GM19351 (cell line): Measurements from ENCODE around the gene APRT.
A peak's percentile ranks its signal among the peaks of the same experiment; 100 is the strongest.
"Not testable (repeated sequence)": the region's sequence is repeated elsewhere in the genome, so short reads cannot be mapped to it uniquely, and the experiment has no call there.

ENCODE experiments used
- ATAC-seq: cut with Tn5 transposase; IDR thresholded peaks from one replicate; pipeline ENCODE4 v1.9.1; 2021; ENCODE audit warnings: mild to moderate bottlenecking, moderate library complexity; ENCODE audit not compliant: unreplicated experiment

The APRT gene

DNA sequence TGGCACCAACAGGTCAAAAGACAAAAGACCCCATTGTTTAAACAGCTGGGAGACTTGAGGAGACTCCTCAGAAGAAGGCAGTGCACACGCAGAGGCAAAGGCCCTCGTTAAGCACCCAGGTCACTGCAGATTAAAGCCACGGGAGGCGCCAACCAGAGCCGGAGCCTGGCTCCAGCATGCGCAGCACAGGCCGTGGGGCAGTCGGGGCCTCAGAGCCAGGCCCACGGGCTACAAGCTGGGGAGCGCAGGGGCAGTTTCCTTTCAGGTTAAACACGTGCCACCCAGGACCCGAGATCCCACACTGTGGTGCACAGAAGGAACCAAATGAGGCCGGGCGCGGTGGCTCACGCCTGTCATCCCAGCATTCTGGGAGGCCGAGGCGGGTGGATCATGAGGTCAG lies 35.9 kb downstream of the APRT start:
- no peak for ATAC-seq

DNA sequence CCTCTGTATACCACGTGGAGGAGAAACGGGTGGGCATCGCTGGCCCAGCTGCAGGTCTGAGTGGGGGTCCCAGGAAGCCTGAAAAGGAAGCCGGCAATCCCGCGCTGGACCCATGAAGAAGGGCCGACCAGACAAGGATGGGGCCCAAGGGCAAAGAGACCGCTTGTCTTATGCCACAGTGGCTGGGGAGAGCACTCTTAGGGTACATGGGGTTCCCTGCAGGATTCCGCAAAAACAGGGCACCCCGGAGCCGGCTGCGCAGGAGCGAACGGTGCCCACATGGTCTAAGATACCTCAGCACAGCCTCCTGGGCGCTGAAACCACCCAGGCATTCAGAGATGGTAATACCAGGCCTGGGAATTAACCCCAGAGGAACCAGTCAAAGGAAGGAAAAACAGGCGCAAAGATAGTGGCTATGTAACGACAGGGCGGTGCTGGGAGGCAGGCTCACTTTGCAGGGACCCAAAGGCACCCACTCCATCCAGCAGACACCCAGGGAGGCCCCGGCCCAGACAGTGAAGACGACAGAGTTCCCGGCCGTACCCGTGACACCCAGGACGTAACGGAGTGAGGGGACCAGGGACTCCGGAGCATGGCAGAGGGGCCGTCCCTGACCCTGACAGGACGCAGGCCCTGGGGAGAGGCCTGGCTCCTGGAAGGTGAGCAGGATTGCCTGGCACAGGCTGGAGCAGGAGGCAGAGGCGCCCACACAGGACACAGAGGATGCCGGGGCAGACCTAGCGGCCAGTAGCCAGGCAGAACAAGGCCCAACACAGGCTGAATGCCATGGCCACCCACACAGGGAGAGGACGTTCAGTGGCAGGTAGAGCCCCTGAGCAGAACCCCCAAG lies 37.0 kb downstream of the APRT start:
- no peak for ATAC-seq

DNA sequence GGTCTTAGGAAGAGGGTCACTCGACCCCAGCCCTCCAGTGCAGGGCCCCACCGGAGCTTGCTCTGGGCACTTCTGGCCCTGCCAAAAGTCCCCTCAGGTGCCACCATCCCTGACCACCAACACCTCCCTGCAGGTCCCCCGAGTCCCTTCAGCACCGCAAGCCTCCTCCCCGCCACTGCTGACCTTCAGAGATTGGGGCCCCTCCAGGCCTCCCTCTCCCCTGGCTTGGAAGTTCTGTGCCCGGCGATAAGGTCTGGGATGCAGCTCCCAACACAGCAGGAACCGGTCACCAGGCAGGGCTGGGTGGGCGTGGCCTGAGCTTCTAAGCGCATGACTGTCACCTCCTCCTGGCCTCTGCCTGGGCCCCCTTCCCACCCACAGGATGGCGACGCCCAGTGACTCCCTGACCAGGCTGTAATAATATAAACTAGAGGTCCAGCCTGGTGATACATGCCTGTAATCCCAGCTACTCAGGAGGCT lies 37.9 kb downstream of the APRT start:
- no peak for ATAC-seq

DNA sequence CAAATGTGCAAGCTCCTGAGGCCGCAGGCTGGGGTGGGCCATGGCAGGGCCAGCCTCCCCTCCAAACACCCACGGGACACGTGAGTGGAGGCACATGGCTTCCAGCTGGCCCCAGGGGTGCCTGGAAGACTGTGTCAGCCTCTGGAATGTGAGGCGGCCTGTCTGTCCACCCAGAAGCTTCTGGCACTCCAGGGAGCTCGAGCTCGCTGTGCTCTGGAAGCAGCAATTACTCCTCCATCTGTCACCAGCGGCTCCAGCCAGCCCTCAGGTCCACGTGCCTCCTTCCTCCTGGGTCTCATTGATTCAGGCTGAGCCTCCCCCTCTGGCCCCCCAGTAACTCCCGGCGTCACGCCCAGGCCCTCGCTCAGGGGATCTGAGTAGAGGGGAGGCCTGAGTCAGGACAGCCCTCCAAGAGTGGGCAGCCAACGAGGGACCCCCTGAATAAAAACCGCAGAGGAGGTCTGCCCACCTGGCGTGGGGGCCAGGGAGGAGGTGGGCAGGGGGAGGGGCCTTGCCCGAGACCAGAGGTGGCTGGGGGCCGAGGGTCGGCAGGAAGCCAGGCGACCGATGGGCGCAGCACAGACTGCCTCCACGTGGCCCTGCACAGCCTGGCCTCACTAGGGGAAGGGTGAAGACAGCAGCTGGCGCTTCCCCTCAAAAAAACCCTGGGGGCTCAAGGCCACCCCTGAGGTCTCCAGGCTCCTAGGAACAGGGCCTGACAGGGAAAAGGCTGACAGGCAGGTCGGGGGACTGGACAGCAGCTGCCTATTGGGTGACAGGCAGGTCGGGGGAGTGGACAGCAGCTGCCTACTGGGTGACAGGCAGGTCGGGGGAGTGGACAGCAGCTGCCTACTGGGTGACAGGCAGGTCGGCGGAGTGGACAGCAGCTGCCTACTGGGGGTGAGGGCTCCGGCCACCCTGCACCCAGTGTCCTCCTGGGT lies 38.6 kb downstream of the APRT start:
- no peak for ATAC-seq

DNA sequence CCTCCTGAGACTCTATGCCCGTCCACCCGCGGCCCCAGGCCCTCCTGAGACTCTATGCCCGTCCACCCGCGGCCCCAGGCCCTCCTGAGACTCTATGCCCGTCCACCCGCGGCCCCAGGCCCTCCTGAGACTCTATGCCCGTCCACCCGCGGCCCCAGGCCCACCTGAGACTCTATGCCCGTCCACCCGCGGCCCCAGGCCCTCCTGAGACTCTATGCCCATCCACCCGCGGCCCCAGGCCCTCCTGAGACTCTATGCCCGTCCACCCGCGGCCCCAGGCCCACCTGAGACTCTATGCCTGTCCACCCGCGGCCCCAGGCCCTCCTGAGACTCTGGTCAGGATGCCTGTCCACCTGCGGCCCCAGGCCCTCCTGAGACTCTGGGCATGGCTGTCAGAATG lies 39.9 kb downstream of the APRT start:
- ATAC-seq = not testable (repeated sequence)

DNA sequence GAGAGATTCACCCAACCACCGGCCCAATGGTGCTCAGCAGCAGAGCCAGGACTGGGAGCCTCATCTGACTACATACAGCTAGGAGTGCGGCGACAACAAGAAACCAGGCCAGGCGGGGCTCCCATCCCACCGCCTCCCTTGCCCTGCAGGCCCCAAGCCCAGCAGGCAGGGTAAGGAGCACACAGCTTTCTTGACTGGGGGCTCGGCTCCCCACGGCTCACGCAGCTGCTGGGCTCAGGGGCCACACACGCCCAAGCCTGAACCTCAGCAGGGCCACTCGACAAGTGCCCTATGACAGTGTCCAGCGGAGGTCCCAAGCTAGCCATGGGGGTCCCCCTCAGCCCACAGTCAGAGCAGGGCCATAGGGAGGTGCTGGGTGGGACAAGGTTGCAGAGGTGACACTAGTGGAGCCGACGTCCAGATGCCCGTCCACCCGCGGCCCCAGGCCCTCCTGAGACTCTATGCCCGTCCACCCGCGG lies 40.4 kb downstream of the APRT start:
- no peak for ATAC-seq

DNA sequence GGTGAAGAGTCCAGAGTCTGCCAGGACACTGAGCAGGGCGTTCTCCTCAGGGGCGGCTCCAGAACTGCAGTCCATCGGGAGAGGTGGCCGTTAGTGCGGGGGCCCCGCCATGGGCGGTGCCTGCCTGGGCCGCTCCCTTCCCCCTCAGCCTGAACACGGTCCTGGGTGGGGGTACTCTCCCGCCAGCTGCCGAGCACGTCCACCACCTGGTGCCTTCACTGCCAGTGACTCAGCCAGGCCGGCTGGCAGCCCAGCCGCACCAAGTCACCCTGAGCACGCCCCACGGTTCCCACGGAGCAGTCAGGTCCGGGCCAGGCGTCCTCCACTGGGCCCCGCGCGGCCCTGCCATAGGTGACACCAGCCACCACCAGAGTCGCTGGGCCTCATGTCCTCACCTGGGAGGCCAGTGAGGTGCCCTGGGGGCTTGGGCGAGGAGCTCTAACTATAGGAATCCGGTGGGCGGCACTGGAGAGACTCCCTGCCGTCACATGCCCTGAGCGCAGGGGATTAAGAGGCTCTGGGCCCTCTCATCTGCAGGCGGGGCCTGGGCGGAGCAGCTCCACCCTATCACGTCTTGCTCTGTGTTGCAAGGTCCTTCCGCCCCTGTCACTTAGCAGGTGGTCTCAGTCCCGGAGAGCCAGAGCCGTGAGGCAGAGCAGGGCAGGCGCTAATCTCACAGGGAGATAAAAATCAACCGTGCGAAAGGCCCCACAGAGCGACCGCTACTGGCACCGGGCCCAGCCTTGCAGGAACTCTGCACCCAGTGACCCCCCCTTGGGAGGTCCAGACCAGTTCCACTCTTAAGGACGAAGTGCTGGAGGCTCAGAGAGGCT lies 41.1 kb downstream of the APRT start:
- no peak for ATAC-seq

DNA sequence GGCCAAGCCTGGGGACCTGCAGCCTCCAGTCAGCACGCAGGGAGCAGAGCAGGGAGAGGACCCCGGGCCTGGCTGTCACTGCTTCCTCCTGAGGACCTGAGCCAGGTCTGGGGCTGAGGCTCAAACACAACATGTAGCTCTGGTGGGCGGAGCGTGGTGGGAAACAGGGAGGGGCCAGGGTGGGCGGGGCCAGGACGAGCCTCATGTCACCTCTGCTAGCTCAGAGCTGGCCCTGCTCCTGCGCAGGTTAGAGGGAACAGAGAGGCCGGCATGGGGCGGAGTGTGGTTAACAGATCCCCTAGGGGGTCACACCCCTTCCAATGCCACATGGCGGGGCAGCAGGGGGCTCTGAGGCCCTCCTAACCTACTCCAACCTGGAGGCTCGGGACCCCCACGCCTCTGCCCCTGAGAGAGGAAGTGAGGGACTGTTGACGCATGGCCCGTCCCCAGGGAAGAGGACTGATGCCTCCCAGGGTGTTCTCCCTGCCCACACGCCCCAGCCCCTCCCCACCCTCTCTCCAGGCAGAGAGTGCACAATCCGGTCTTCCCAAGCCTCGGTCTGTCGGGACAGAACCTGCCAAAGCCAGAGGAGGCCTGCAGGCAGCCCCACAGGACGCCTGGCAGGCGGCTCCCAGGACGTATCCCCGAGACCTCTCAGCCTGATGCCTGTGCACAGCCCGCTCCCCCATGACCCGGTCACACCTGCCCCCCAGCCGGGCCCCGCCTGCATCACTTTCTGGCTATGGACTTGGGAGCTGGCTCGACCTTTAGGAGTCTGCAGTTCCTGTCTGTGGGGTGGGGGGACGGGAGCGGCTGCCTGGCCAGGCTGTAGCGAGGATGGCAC lies 41.9 kb downstream of the APRT start:
- ATAC-seq = peak; percentile 45

DNA sequence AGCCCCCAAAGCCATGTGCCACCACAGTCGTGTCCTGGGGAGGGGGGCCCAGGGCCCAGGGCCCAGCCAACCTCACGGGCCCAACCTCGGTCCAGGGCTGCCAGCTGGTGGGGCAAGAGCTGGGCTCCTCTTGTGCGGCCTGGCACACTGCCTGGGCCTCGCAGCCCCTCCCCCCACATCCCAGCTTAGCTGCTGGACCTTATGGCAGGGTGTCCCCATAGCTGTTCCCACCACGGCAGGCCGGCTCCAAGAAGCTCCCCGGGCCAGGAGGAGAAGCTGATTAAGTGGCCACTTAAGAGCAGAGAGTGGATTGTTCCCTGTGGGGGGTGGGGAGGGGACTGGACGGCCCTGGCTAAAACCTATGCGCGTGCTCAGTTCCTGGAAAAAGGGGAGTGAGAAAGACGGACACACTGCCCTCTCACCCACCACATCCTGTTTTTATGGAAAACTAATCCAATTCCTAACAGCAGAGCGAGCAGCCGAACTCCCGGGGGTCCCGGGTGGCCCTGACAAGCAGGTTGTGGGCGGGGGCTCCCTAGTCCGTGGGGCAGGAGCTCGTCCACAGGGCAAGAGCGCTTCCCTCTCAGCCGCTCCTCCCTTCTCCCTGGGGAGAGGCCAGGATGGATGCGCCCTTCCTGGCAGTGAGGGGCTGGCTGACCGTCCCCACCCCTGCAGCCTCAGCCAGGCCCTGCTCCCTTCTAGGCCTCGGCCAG lies 43.5 kb downstream of the APRT start:
- ATAC-seq = no peak

DNA sequence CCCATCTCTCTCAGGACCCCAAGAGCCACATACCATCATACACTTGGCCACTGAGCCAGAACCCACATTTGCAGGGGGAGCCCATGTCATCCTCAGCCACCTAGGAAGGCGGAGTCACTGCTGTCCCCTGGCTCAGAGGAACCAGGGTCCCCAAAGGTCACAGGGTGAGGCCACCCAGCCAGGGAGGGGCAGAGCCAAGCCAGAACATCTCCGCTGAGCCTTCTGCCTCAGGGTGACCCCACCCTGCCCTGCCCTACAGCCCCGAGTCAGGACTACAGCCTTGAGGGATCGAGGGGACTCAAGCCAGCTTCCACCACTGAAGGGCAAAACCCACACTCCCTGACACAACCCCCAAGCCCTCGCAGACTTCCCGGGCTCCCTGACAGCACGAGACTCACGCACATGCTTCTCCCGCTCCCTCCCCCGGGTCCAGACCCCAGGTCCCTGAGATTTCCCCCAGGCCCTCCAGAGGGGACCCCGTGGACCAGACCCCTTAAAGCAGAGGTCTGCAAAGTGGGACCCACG lies 44.1 kb downstream of the APRT start:
- ATAC-seq = no peak

DNA sequence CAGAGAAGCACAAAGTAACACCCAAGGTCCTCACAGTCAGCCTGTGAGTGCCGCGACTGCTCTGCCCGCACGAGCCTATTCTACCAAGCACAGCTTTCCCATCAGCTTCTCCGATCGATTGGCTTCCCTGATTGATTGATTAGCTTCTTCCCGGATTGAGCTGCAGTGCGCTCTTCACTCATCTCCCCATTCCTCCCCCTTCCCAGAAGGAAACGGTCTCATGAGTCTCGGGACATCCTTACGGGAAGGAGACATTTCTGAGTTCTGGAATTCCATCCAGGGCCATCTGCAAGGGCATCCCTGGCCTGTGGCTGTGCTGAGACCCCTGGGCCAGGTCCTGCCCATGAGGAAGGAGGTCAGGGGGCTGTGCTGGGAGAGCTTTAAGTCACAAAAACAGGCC lies 44.8 kb downstream of the APRT start:
- no peak for ATAC-seq

DNA sequence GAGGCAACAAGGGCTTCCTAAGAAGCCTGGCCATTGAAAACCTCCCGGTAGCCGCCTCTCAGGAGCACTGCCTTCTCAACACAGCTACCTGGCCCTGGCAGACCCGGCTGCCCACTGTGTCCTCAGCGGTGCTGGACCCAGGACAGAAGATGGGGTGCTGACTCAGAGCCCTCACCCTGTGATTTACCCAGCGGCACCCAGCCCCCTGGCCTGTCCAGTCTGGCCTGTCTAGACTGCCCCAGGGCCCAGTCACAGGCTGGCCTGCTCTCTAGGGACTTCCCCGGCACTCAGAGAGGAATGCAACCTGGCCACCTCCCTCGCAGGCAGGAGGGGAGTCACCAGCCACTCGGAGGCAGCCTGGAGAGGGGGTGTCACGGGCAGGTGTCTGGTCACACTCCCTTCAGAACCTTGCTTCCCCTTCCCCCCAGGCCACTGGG lies 46.8 kb downstream of the APRT start:
- no peak for ATAC-seq

DNA sequence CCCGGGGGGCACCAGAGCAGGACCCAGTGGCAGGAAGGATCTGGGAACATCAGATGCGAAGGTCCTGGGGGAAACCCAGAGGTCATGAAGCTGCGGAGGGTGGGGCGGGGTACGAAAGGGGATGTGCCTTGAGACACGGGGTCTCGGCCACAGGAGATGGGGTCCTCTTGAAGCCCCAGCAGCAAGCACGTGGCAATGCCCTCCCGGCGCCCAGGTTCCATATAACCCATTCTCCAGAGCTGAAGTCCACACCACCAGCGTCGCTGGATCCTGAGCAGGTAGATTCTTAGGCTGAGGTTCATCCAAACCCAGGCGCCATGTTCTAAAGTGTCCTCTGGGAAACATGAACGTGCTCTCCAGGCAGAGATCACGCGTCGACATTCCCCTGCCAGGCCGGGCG lies 47.6 kb downstream of the APRT start:
- no peak for ATAC-seq

DNA sequence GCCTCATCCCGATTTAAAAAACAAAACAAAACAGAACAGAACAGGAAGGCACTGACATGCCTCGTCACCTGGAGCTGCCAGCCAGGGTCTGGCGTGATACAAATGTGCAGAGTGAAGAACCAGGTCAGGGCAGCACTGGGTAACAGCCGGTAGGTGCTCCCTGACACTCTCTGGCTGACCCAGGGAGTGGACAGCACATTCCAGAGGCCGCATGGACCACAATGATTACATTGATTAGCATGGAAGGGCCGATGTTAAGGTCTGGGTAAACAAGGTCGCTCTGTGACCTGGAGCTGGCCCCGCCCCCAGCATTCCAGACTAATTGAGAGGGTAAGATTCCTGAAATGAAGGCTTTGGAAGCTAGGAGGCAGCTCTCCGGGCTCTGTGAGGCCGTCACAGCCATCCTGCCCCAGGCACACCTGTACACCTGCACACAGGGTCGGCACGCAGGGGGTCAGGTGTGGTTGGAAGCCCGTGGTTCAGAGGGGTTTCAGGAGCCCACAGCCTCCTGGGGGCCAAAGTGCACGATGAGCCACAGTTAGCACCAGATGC lies 48.1 kb downstream of the APRT start:
- no peak for ATAC-seq

DNA sequence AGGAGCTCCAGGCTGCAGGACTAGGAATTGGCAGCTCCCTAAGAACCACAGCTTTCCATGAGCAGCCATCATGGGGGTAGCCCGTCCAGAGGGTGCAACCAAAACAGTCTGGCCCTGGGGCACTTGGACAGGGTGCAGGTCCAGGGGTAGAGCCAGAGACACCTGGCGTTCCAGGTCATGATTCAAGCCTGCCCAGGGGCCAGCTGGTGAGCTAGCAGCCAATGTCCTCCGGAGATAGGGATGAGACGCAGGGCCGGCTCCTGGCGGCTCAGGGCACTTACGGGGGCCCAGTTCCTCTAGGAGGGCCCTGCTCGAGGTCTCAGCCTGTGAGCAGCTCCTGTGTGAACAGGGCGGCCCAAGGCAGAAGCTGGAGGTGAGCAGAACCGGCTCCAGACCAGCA lies 48.8 kb downstream of the APRT start:
- no peak for ATAC-seq

DNA sequence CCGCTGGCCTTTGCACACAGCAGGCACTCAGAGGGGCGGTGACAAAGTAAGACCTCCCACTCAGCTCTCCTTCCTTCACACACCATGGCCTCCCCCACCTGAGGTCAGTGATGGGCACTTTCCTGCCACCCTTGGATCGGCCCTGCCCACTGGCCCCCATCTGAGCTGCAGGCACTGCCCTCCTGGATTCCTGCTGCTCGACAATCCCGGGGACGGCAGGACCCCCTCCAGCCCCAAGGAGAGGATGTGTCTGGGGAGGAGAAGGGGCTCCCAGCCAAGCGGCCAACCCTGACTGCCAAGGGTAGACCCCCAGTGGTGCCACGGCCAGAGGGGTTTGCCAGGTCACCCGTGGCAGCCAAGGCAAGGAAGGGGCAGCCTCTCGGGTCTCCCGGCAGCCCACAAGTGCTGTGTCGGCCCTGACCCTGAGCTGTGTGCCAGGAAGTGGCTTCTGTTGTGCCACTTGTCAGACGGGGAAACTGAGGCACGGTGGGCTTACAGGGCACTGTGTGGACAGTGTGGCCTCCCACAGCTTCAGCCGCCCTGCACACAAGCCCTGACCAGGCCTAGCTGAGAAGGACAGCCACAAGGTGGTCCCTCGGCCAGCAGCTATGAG lies 49.4 kb downstream of the APRT start:
- ATAC-seq = no peak

DNA sequence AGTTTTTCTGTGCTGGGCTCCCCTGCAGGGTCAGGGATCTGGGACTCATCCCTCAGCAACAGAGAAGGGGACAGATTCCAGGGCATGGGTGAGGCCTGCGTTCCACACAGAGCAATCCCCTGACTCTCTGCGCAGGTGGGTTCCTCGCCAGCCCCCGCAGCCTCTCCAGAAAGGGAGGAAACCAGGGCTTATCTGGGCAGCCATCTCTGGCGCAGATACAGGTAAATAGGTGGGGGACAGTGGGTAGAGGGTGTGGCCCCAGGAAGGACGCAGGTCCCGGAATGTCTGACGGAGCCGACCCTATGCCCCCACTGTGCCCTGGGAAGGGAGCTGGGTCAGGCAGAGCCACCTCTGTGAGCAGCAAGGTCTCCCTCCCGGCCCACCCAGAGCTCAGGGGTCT lies 49.9 kb downstream of the APRT start:
- no peak for ATAC-seq

DNA sequence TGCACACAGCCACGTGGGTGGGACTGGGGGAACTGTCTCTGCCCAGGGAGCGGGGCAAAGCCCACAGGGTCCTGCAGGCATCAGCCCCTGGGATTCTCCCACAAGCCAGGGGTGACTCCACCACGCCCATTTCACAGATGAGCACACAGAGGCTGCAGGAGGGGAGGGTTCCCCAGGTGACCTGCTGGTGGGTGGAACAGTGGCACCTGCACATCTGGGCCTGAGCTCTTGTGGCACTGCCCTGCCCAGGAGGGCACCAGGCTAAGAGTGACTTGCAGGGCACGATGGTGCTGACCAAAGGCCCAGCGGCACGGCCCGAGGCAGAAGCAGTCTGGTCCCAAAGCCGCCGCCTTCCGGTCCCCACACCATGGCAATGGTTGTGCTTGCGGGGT lies 50.6 kb downstream of the APRT start:
- no peak for ATAC-seq
